Progenitor cell of endocrine pancreas (in vitro differentiated cells): ENCODE data around the gene ANKHD1. TPM values are rescaled to one million over a fixed set of nuclear protein-coding genes. Genes with fewer than 3 reads are reported as not detected.

ENCODE experiments used
- DNase-seq: peaks from one replicate; pipeline ENCODE4 v3.0.0; 2021; ENCODE audit warnings: low spot score; ENCODE audit not compliant: unreplicated experiment
- H3K27ac Mint-ChIP-seq: 2 replicates; pipeline ENCODE4 v1.8.0; 2021; ENCODE audit warnings: mild to moderate bottlenecking, moderate library complexity, mixed read lengths
- H3K27me3 Mint-ChIP-seq: 2 replicates; pipeline ENCODE4 v1.8.0; 2021; ENCODE audit warnings: mixed read lengths
- H3K36me3 Mint-ChIP-seq: 2 replicates; pipeline ENCODE4 v1.8.0; 2022; ENCODE audit warnings: mixed read lengths; ENCODE audit not compliant: insufficient read depth
- H3K4me1 Mint-ChIP-seq: 2 replicates; pipeline ENCODE4 v1.8.0; 2021; ENCODE audit warnings: low read depth, mixed read lengths
- H3K4me3 Mint-ChIP-seq: 2 replicates; pipeline ENCODE4 v1.8.0; 2021; ENCODE audit warnings: low read depth, mild to moderate bottlenecking, moderate library complexity, mixed read lengths
- H3K9me3 Mint-ChIP-seq: 2 replicates; pipeline ENCODE4 v1.8.0; 2021; ENCODE audit warnings: low read depth, mixed read lengths
- CTCF ChIP-seq: fragments of 200-600 bp; sonication (generic); IDR thresholded peaks from one replicate; pipeline ENCODE4 v1.5.0; 2021; ENCODE audit warnings: antibody characterized with exemption, mild to moderate bottlenecking; ENCODE audit not compliant: unreplicated experiment
- total RNA-seq: library from RNA; stranded (reverse); gene quantifications from 2 replicates; pipeline ENCODE4 v1.2.1, GENCODE V29; 2021

Gene ANKHD1
- total RNA-seq, 1 donor from 2014 or later: 115 TPM

DNA sequence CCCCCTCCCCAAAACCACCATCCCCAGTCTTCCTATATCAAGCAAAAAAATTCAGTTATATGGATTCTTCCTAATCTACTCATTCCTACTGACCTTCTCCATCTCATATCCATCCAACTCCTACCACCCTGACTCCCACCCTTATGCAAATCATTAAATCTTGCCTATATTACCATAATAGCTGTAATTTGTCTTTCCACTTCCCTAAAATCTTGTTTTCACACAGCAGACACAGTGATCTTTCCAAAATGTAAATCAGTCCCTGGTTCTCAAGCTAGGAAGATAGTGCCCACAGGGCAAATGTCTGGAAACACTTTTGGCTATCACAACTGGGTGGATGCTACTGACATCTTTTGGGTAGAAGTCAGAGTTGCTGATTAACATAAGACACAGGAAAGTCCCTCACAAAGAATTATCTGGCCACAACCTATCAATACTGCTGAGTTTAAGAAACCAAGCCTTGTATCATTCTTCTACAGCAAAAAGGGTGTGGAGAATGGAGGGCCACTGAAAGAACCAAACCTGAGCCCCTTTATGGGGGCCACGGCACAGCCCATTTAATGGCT, 154.2 kb downstream of the ANKHD1 start:
- peaks cover 9% of the 10 kb centered on the region for H3K36me3 Mint-ChIP-seq

DNA sequence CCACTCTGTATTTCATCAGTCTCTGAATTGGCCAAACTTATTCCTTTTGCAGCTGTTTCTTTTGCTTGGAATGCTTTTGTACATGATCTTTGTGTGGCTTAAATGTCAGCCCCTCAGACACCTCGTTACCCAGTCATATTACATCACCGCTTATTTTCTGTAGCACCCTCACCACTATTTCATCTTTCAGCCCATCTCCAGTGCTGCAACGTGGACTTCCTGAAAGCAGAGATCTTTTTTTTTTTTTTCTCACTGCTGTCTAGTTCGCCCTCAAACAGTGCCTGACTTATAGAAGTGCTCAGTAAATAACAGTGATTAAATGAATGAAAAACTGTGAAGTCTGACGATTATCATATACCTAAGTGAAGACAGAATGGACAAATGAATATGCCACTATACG, 154.8 kb downstream of the ANKHD1 start:
- Mint-ChIP-seq H3K9me3 (no peaks in the 10 kb centered on the region), H3K27me3 (no peaks in the 10 kb centered on the region), H3K4me3 (peak overlapping the region; percentile 92), H3K4me1 (peaks cover 21% of the 10 kb centered on the region), H3K27ac (peak overlapping the region; percentile 98), H3K36me3 (peaks cover 6% of the 10 kb centered on the region)
- DNase-seq: no peak
- no peak for TF ChIP-seq CTCF

More for the DNA sequence above, 154.2 kb downstream of the ANKHD1 start:
- H3K4me1 Mint-ChIP-seq: peaks cover 21% of the 10 kb centered on the region
- no peak overlapping the region for H3K27ac Mint-ChIP-seq
- H3K9me3 Mint-ChIP-seq: no peaks in the 10 kb centered on the region
- no peak for DNase-seq
- H3K4me3 Mint-ChIP-seq: peak overlapping the region; percentile 92
- H3K27me3 Mint-ChIP-seq: no peaks in the 10 kb centered on the region
- no peak for TF ChIP-seq CTCF

- Mint-ChIP-seq H3K27ac (peak within 1 kb of the TSS; percentile 98), H3K9me3 (no peaks in the 10 kb centered on the region)
These were observed 155.6 kb downstream of the ANKHD1 start, which contains the start of gene SRA1 for GRCh38 chr5:140557136-140557805. TSS of gene SRA1 (minus strand) at chr5:140557473. CDS start at chr5:140557452, 21 bp downstream.

DNA sequence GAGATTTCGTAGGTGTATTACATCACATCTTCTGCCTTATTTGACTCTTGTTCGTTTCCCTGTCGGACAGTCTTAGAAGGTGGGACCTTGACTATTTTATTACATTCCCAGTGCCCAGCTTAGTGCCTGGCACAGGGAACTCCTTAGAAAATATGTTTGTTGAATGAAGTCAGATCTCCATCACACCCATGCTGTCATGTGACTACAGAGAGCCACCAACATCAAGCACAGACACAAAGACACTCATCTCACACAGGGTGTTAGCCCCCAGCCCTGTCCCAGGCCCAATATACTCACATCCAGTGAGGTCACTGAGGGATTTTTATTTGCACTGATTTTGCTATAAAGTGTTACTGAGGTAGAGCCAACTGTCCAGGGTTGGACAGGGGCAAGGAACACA, 156.3 kb downstream of the ANKHD1 start:
- peak overlapping the region; percentile 92 for H3K4me3 Mint-ChIP-seq
- DNase-seq: no peak
- TF ChIP-seq CTCF: no peak
- no peaks in the 10 kb centered on the region for H3K27me3 Mint-ChIP-seq
- no peaks in the 10 kb centered on the region for H3K9me3 Mint-ChIP-seq
- peaks cover 5% of the 10 kb centered on the region for H3K36me3 Mint-ChIP-seq
- H3K27ac Mint-ChIP-seq: peak overlapping the region; percentile 98
- H3K4me1 Mint-ChIP-seq: peaks cover 22% of the 10 kb centered on the region

More at GRCh38 chr5:140557136-140557805, 155.6 kb downstream of the ANKHD1 start, which contains the start of gene SRA1:
- peaks cover 6% of the 10 kb centered on the region for H3K36me3 Mint-ChIP-seq
- peak within 1 kb of the TSS; percentile 92 for H3K4me3 Mint-ChIP-seq
- peak; percentile 84 for DNase-seq
- H3K27me3 Mint-ChIP-seq: no peaks in the 10 kb centered on the region
- peaks cover 21% of the 10 kb centered on the region for H3K4me1 Mint-ChIP-seq
- no peak for TF ChIP-seq CTCF

DNA sequence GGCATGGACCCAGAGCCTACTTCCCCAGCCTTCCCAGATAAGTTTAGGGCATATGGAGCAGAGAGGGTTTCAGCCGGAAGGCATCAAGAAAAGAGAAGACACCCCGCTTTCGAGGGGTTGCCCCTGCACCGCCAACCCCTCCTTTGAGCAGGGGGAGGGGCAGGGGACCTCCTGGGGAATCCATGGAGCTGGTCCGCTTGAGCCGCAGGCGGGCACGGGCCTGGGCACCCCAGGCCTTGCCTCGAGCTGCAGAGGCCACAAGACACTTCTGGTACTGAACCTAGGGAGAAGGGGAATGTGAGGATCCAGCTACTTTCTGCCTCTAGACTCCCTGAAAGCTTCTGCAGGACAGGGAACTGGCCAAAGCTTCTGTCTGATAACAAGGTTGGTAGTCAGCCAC, 156.9 kb downstream of the ANKHD1 start:
- TF ChIP-seq CTCF: no peak
- DNase-seq: no peak
- Mint-ChIP-seq H3K9me3 (no peaks in the 10 kb centered on the region), H3K4me1 (peaks cover 24% of the 10 kb centered on the region), H3K27ac (peak overlapping the region; percentile 98), H3K36me3 (peaks cover 2% of the 10 kb centered on the region), H3K27me3 (no peaks in the 10 kb centered on the region), H3K4me3 (no peak overlapping the region)
